ENCODE measurements around the gene NDRG3.

DNA sequence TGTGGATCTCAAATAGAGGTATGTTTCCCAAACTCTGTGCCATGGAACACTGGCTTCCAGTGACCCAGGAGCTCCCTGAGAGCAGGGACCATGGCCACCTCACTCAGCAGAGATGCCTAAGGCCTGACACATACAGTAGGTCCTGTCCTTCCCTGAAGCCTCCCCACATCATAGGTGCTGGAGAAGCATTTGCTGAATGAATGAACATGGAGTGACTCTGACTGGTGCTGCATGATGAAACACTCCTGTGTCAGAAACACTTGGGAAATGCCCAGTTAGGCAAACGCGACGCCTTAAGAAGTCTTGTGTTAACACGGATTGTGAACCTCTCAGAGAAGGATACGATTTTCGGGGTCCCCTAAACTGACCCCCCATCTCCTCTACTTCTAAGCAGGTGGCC lies 114.2 kb downstream of the NDRG3 start:
- TF ChIP-seq, protein P1, sequence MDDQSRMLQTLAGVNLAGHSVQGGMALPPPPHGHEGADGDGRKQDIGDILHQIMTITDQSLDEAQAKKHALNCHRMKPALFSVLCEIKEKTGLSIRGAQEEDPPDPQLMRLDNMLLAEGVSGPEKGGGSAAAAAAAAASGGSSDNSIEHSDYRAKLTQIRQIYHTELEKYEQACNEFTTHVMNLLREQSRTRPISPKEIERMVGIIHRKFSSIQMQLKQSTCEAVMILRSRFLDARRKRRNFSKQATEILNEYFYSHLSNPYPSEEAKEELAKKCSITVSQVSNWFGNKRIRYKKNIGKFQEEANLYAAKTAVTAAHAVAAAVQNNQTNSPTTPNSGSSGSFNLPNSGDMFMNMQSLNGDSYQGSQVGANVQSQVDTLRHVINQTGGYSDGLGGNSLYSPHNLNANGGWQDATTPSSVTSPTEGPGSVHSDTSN (IDR thresholded peaks at IDR 0.05; ENCODE audit: insufficient replicate concordance, low read depth, low read length): no peak
- TF ChIP-seq USF2 (IDR thresholded peaks at IDR 0.05; ENCODE audit: borderline replicate concordance, low read depth, low read length): no peak
